ENCODE data around the gene ZC3H4. TPM values are rescaled to one million over a fixed set of nuclear protein-coding genes. Genes with fewer than 3 reads are reported as not detected.

Gene ZC3H4
- total RNA-seq, 1 donor from 2014 or later, result 50.3 TPM

- TF ChIP-seq, protein P1, sequence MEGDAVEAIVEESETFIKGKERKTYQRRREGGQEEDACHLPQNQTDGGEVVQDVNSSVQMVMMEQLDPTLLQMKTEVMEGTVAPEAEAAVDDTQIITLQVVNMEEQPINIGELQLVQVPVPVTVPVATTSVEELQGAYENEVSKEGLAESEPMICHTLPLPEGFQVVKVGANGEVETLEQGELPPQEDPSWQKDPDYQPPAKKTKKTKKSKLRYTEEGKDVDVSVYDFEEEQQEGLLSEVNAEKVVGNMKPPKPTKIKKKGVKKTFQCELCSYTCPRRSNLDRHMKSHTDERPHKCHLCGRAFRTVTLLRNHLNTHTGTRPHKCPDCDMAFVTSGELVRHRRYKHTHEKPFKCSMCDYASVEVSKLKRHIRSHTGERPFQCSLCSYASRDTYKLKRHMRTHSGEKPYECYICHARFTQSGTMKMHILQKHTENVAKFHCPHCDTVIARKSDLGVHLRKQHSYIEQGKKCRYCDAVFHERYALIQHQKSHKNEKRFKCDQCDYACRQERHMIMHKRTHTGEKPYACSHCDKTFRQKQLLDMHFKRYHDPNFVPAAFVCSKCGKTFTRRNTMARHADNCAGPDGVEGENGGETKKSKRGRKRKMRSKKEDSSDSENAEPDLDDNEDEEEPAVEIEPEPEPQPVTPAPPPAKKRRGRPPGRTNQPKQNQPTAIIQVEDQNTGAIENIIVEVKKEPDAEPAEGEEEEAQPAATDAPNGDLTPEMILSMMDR (IDR thresholded peaks at IDR 0.05; ENCODE audit: partially characterized antibody, unreplicated experiment), result no peak
- Mint-ChIP-seq H3K4me3 (ENCODE audit: unreplicated experiment) (no peak overlapping the region), H3K27me3 (ENCODE audit: unreplicated experiment) (no peaks in the 10 kb centered on the region)
These were observed 38.6 kb upstream of the ZC3H4 start for GRCh38 chr19:47152205-47152604.

DNA sequence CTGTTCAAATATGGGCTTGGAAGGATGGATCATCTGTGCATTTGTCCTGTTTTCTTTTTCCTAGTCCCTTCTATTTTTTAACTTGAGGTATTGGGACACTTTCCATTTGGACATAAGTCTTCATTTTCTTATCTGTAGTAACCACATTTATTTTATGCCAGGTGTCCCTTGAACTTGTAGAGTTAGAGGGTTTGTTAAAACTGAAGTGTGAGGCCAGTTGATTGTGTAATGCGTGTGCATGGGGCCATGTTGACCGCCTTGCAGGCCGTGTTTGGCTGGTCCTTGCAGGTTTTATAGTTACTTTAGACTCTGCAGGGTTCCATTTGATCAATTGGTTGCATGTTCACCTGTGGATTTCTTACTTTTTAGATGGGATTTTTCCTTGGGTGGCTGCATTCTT is 38.1 kb upstream of the ZC3H4 start:
- no peak overlapping the region for H3K4me3 Mint-ChIP-seq (ENCODE audit: unreplicated experiment)
- H3K27ac Mint-ChIP-seq (ENCODE audit: unreplicated experiment), result peak overlapping the region; percentile 46
- no peaks in the 10 kb centered on the region for H3K27me3 Mint-ChIP-seq (ENCODE audit: unreplicated experiment)
- H3K36me3 Mint-ChIP-seq (ENCODE audit: unreplicated experiment), result no peaks in the 10 kb centered on the region
- no peaks in the 10 kb centered on the region for H3K4me1 Mint-ChIP-seq (ENCODE audit: low read depth, unreplicated experiment)
- peaks cover 2% of the 10 kb centered on the region for H3K9me3 Mint-ChIP-seq (ENCODE audit: unreplicated experiment)
- no peak for DNase-seq
- TF ChIP-seq, protein P1 (IDR thresholded peaks at IDR 0.05; ENCODE audit: partially characterized antibody, unreplicated experiment), result no peak

More at GRCh38 chr19:47152205-47152604, 38.6 kb upstream of the ZC3H4 start:
- DNase-seq, result no peak
- Mint-ChIP-seq H3K4me1 (ENCODE audit: low read depth, unreplicated experiment) (no peaks in the 10 kb centered on the region), H3K9me3 (ENCODE audit: unreplicated experiment) (peaks cover 2% of the 10 kb centered on the region), H3K36me3 (ENCODE audit: unreplicated experiment) (no peaks in the 10 kb centered on the region), H3K27ac (ENCODE audit: unreplicated experiment) (no peak overlapping the region)

- DNase-seq, result no peak
- no peak overlapping the region for H3K27ac Mint-ChIP-seq (ENCODE audit: unreplicated experiment)
- no peaks in the 10 kb centered on the region for H3K36me3 Mint-ChIP-seq (ENCODE audit: unreplicated experiment)
- H3K9me3 Mint-ChIP-seq (ENCODE audit: unreplicated experiment), result peaks cover 2% of the 10 kb centered on the region
- H3K27me3 Mint-ChIP-seq (ENCODE audit: unreplicated experiment), result no peaks in the 10 kb centered on the region
- no peak overlapping the region for H3K4me3 Mint-ChIP-seq (ENCODE audit: unreplicated experiment)
- TF ChIP-seq, protein P1 (IDR thresholded peaks at IDR 0.05; ENCODE audit: partially characterized antibody, unreplicated experiment), result no peak
- no peaks in the 10 kb centered on the region for H3K4me1 Mint-ChIP-seq (ENCODE audit: low read depth, unreplicated experiment)
These were observed 33.3 kb upstream of the ZC3H4 start for GRCh38 chr19:47146920-47147319.

GRCh38 chr19:47145639-47146486 is 32.3 kb upstream of the ZC3H4 start:
- H3K36me3 Mint-ChIP-seq (ENCODE audit: unreplicated experiment), result no peaks in the 10 kb centered on the region

More at GRCh38 chr19:47145639-47146486, 32.3 kb upstream of the ZC3H4 start:
- TF ChIP-seq, protein P1 (IDR thresholded peaks at IDR 0.05; ENCODE audit: partially characterized antibody, unreplicated experiment), result no peak
- Mint-ChIP-seq H3K4me1 (ENCODE audit: low read depth, unreplicated experiment) (peaks cover 2% of the 10 kb centered on the region), H3K9me3 (ENCODE audit: unreplicated experiment) (peaks cover 2% of the 10 kb centered on the region), H3K4me3 (ENCODE audit: unreplicated experiment) (no peak overlapping the region), H3K27me3 (ENCODE audit: unreplicated experiment) (no peaks in the 10 kb centered on the region), H3K27ac (ENCODE audit: unreplicated experiment) (no peak overlapping the region)
- DNase-seq, result no peak
